Natural killer cell (primary cell): ENCODE measurements around the gene LSM8. TPM values are rescaled to one million over a fixed set of nuclear protein-coding genes. Genes with fewer than 3 reads are reported as not detected.

ENCODE experiments used
- ATAC-seq, 3 donors: fragments of 150-1000 bp in 2 of 3; fragments of 200-7000 bp in 1 of 3; cut with Tn5 transposase; 1 replicate in 1 of 3; 2 replicates in 2 of 3; pipeline ENCODE4 v1.10.0; 2021; ENCODE audit warnings: mild to moderate bottlenecking in 2 of 3, moderate library complexity in 2 of 3
- DNase-seq, 2 donors: peaks; one replicate each; pipeline versions ENCODE4 v3.0.0 to v3.0.0-alpha.2; 2013 to 2021; ENCODE audit warnings: mixed read lengths in 1 of 2
- H3K27ac ChIP-seq: one replicate; pipeline ENCODE4 v1.5.1; 2013; ENCODE audit warnings: mild to moderate bottlenecking, low read length
- H3K27me3 ChIP-seq: one replicate; pipeline ENCODE4 v1.6.1; 2013; ENCODE audit warnings: low read length; ENCODE audit not compliant: control insufficient read depth, insufficient read depth
- H3K36me3 ChIP-seq: one replicate; pipeline ENCODE4 v1.6.1; 2013; ENCODE audit warnings: low read length; ENCODE audit not compliant: control insufficient read depth, insufficient read depth
- H3K4me1 ChIP-seq: one replicate; pipeline ENCODE4 v1.6.1; 2013; ENCODE audit warnings: low read length; ENCODE audit not compliant: control insufficient read depth, insufficient read depth
- H3K4me3 ChIP-seq: one replicate; pipeline ENCODE4 v1.5.1; 2013; ENCODE audit warnings: low read length
- H3K9me3 ChIP-seq: one replicate; pipeline ENCODE4 v1.6.1; 2013; ENCODE audit warnings: low read length; ENCODE audit not compliant: control insufficient read depth, insufficient read depth
- H3K27ac Mint-ChIP-seq, 2 donors: one replicate each; pipeline ENCODE4 v1.8.0; 2022; ENCODE audit warnings: mild to moderate bottlenecking in 2 of 2, mixed read lengths in 2 of 2, moderate library complexity in 1 of 2
- H3K27me3 Mint-ChIP-seq, 2 donors: one replicate each; pipeline ENCODE4 v1.8.0; 2022; ENCODE audit warnings: low read depth in 2 of 2, mixed read lengths in 2 of 2
- H3K36me3 Mint-ChIP-seq: one replicate; pipeline ENCODE4 v1.8.0; 2022; ENCODE audit warnings: mixed read lengths
- H3K4me1 Mint-ChIP-seq, 2 donors: one replicate each; pipeline ENCODE4 v1.8.0; 2022; ENCODE audit warnings: mixed read lengths in 2 of 2
- H3K4me3 Mint-ChIP-seq: one replicate; pipeline ENCODE4 v1.8.0; 2022; ENCODE audit warnings: mild to moderate bottlenecking, moderate library complexity, mixed read lengths
- H3K9me3 Mint-ChIP-seq, 2 donors: one replicate each; pipeline ENCODE4 v1.8.0; 2022; ENCODE audit warnings: mixed read lengths in 2 of 2
- WGBS: methylation state at CpG from one replicate; pipeline ENCODE4 v1.1.7; 2013; ENCODE audit warnings: missing lambda C conversion rate; ENCODE audit not compliant: insufficient coverage; 5-methylcytosine and 5-hydroxymethylcytosine counted together
- intact Hi-C: fragments of 100-400 bp; cut with micrococcal nuclease; formaldehyde crosslinking; loops from one replicate; pipeline ENCODE4 v1.14.2; 2022
- total RNA-seq, 4 donors: library from RNA; stranded (reverse); fragments of 120-200 nt in 1 of 4; gene quantifications; one replicate each; pipeline versions ENCODE4 v1.2.3 to v1.2.4, GENCODE V29; 2013 to 2022
- TF ChIP-seq, protein P1 (sequence below): fragments of 200-600 bp; IDR thresholded peaks from one replicate; pipeline ENCODE4 v1.8.0; 2022; ENCODE audit warnings: antibody characterized with exemption

The LSM8 gene
- total RNA-seq, 3 donors from 2014 or later (not counting 1 experiment from before 2014, with no cell fraction given) = 43.5 to 55.8 (median 44.7) TPM

DNA sequence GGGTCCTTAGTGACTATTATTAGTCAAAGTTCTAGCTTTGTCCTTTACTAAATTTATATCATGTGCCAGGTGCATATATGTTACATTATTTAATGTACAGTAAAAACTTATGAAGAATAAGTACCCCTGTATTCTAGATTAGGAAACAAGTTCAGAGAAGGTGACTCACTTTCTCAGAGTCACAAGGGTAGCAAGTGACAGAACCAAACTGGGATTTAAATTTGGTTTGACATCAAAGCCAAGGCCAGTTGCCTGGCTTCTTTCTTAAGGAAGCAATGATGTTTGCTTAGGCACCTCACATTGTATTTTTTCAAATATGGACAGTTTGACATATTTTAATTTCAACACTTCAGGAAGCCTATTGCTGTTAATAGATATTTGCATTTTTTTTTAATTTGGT is 2.5 kb downstream of the LSM8 start:
- TF ChIP-seq, protein P1, sequence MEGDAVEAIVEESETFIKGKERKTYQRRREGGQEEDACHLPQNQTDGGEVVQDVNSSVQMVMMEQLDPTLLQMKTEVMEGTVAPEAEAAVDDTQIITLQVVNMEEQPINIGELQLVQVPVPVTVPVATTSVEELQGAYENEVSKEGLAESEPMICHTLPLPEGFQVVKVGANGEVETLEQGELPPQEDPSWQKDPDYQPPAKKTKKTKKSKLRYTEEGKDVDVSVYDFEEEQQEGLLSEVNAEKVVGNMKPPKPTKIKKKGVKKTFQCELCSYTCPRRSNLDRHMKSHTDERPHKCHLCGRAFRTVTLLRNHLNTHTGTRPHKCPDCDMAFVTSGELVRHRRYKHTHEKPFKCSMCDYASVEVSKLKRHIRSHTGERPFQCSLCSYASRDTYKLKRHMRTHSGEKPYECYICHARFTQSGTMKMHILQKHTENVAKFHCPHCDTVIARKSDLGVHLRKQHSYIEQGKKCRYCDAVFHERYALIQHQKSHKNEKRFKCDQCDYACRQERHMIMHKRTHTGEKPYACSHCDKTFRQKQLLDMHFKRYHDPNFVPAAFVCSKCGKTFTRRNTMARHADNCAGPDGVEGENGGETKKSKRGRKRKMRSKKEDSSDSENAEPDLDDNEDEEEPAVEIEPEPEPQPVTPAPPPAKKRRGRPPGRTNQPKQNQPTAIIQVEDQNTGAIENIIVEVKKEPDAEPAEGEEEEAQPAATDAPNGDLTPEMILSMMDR = no peak
- Histone ChIP-seq H3K27ac (no peak overlapping the region), H3K27me3 (no peaks in the 10 kb centered on the region), H3K4me3 (no peak overlapping the region), H3K4me1 (peaks cover 11% of the 10 kb centered on the region), H3K9me3 (no peaks in the 10 kb centered on the region), H3K36me3 (peaks cover 29% of the 10 kb centered on the region)
- Mint-ChIP-seq H3K9me3 (peaks cover 2 to 3% of the 10 kb centered on the region in 2 donors), H3K27me3 (peaks cover 0 to 3% of the 10 kb centered on the region in 2 donors), H3K27ac (peak overlapping the region; percentile 67 to 97), H3K4me1 (peaks cover 46% of the 10 kb centered on the region in 2 donors), H3K36me3 (peaks cover 15% of the 10 kb centered on the region), H3K4me3 (peak overlapping the region; percentile 97)
- ATAC-seq (no peak), DNase-seq (no peak)
- intact Hi-C loops = loop anchor here (5.0 kb wide), 1 partner anchor 1969 kb away; no protein-coding TSS in a partner anchor

DNA sequence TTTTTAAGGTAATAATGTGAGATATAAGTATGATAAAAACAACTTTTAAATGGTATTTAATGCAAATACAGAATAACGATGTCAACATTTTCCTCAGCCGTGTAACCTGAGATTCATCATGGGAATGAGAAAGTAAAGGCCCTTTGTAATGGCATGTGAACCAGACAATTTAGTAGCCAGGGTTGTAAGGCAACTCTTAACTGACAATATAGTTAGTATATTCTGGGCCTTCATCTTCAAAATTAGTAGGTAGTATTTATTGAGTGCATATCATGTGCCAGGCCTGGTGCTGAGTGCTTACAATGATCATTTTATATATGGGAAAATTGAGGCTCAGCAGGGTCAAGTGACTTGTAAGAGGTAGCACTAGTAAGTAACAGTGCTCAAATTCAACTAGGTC is 10.6 kb downstream of the LSM8 start:
- H3K27me3 ChIP-seq = no peaks in the 10 kb centered on the region
- H3K4me3 ChIP-seq = no peak overlapping the region
- TF ChIP-seq, protein P1 = no peak
- H3K9me3 ChIP-seq = no peaks in the 10 kb centered on the region
- peaks cover 6% of the 10 kb centered on the region for H3K36me3 Mint-ChIP-seq
- peaks cover 25% of the 10 kb centered on the region for H3K36me3 ChIP-seq
- DNase-seq (no peak), ATAC-seq (no peak)
- H3K4me1 Mint-ChIP-seq = peaks cover 5 to 8% of the 10 kb centered on the region in 2 donors
- H3K4me3 Mint-ChIP-seq = no peak overlapping the region
- no peaks in the 10 kb centered on the region for H3K9me3 Mint-ChIP-seq
- intact Hi-C loops = no loop called here
- H3K4me1 ChIP-seq = no peaks in the 10 kb centered on the region
- H3K27ac ChIP-seq = no peak overlapping the region
- H3K27ac Mint-ChIP-seq = no peak overlapping the region
- H3K27me3 Mint-ChIP-seq = no peaks in the 10 kb centered on the region
- WGBS = 100% methylated on average over 2 of the region's 2 CpGs

DNA sequence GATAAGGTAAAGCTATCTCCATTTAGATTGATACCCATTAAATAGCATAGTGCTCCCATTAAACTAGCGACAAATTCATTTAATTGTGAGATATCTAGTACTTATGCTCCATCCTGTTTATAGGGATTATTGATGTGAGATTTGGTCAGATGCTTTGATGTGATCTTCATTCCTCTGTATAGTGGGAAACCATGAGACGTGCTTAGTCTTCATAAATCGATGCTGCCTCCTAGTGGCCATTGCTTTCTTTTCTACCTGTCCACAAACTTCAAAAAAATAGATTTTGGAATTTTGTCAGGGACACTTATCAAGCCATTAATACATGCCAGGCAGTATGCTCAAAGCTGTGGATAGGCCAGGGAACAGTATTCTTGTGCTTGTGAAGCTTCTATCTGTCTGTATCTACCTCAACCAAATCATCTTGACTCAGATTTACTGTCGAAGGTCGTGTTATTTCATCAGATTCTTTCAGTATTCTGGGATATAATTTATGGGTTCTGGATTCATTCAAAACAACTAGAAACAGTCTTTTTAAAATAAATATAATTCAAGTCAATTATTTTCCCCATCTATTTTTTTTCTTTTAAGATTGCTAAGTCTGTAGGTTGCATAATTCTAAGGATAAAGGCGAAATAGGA is 12.0 kb downstream of the LSM8 start:
- no peaks in the 10 kb centered on the region for H3K27me3 ChIP-seq
- Mint-ChIP-seq H3K9me3 (no peaks in the 10 kb centered on the region), H3K27ac (peak overlapping the region in 1 of 2 donors; percentile 51), H3K36me3 (peaks cover 6% of the 10 kb centered on the region), H3K27me3 (no peaks in the 10 kb centered on the region), H3K4me3 (no peak overlapping the region), H3K4me1 (peaks cover 5 to 8% of the 10 kb centered on the region in 2 donors)
- TF ChIP-seq, protein P1 = peak; percentile 81
- WGBS = 11% methylated on average over 2 of the region's 6 CpGs
- H3K36me3 ChIP-seq = peaks cover 22% of the 10 kb centered on the region
- no peak overlapping the region for H3K27ac ChIP-seq
- peak in 1 of 2 donors; percentile 80 for DNase-seq
- no peaks in the 10 kb centered on the region for H3K4me1 ChIP-seq
- no peaks in the 10 kb centered on the region for H3K9me3 ChIP-seq
- H3K4me3 ChIP-seq = no peak overlapping the region
- ATAC-seq = peak; percentile 63 to 81 (median 80)
- intact Hi-C loops = no loop called here

GRCh38 chr7:118202061-118202460 is 18.1 kb downstream of the LSM8 start:
- ATAC-seq = no peak
- Mint-ChIP-seq H3K9me3 (no peaks in the 10 kb centered on the region), H3K4me3 (no peak overlapping the region), H3K4me1 (no peaks in the 10 kb centered on the region), H3K36me3 (no peaks in the 10 kb centered on the region), H3K27ac (no peak overlapping the region), H3K27me3 (peaks cover 0 to 3% of the 10 kb centered on the region in 2 donors)
- Histone ChIP-seq H3K4me3 (no peak overlapping the region), H3K27ac (no peak overlapping the region), H3K4me1 (no peaks in the 10 kb centered on the region), H3K9me3 (no peaks in the 10 kb centered on the region), H3K27me3 (no peaks in the 10 kb centered on the region), H3K36me3 (no peaks in the 10 kb centered on the region)
- WGBS = 94% methylated on average over 2 of the region's 2 CpGs
- no peak for DNase-seq
- intact Hi-C loops = no loop called here
- TF ChIP-seq, protein P1 = no peak
